H1 (cell line): ENCODE results near the gene RBM44. TPM values are rescaled to one million over a fixed set of nuclear protein-coding genes. Genes with fewer than 3 reads are reported as not detected.

Source experiments
- CTCF ChIA-PET: fragments of 300-600 bp; sonication (Branson Sonifier 250); formaldehyde crosslinking; loops from one replicate; lab custom pipeline; 2021; ENCODE audit not compliant: partially characterized antibody; lab: Charles Lee
- POLR2A ChIA-PET: fragments of 300-600 bp; sonication (Branson Sonifier 250); formaldehyde crosslinking; loops from one replicate; lab custom pipeline; 2021; ENCODE audit warnings: inconsistent platforms; ENCODE audit not compliant: partially characterized antibody; lab: Charles Lee
- DNase-seq, 2 experiments: peaks; one replicate each; pipeline versions ENCODE4 v3.0.0 to v3.0.0-alpha.2; 2010 to 2022; ENCODE audit warnings: low spot score in 2 of 2, low read depth in 1 of 2, mixed read lengths in 1 of 2
- FAIRE-seq: peaks from 2 replicates; lab custom pipeline; 2011; peaks lifted over from hg19 to GRCh38; lab: Jason Lieb, UNC
- H2AFZ ChIP-seq: 2 replicates; pipeline ENCODE4 v1.8.1; 2012; ENCODE audit warnings: low read length, inconsistent platforms
- H2AK5ac ChIP-seq: 2 replicates; pipeline ENCODE4 v1.6.1; 2013; ENCODE audit warnings: low read depth, low read length
- H2BK120ac ChIP-seq: replicated peaks from 2 replicates; pipeline ENCODE3; 2013; ENCODE audit warnings: low read depth, low read length, inconsistent platforms
- H2BK12ac ChIP-seq: 2 replicates; pipeline ENCODE4 v1.6.1; 2013; ENCODE audit warnings: low read depth, low read length
- H2BK15ac ChIP-seq: 2 replicates; pipeline ENCODE4 v1.6.1; 2013; ENCODE audit warnings: low read length
- H2BK20ac ChIP-seq: 2 replicates; pipeline ENCODE4 v1.6.1; 2013; ENCODE audit warnings: low read length
- H2BK5ac ChIP-seq: 2 replicates; pipeline ENCODE4 v1.6.1; 2013; ENCODE audit warnings: low read depth, low read length
- H3K14ac ChIP-seq: 2 replicates; pipeline ENCODE4 v1.6.1; 2013; ENCODE audit warnings: inconsistent platforms; ENCODE audit not compliant: insufficient read length
- H3K18ac ChIP-seq: 2 replicates; pipeline ENCODE4 v1.6.1; 2013; ENCODE audit warnings: low read length; ENCODE audit errors: extremely low read depth
- H3K23ac ChIP-seq: 2 replicates; pipeline ENCODE4 v1.6.1; 2013; ENCODE audit warnings: inconsistent platforms; ENCODE audit not compliant: insufficient read length
- H3K23me2 ChIP-seq: 2 replicates; pipeline ENCODE4 v1.6.1; 2013; ENCODE audit warnings: low read depth, low read length
- H3K27ac ChIP-seq: 2 replicates; pipeline ENCODE4 v1.6.1; 2011; ENCODE audit warnings: low read depth, low read length, inconsistent platforms
- H3K27me3 ChIP-seq, 4 experiments: replicated peaks in 1 of 4; 1 replicate in 1 of 4; 2 replicates in 3 of 4; pipeline versions ENCODE4 v1.6.1 to v1.8.1; 2011 to 2013; ENCODE audit warnings: low read length in 3 of 4, mild to moderate bottlenecking in 3 of 4, inconsistent platforms in 2 of 4, mixed read lengths in 2 of 4, moderate library complexity in 1 of 4; ENCODE audit not compliant: control insufficient read depth in 3 of 4, insufficient read depth in 3 of 4; ENCODE audit errors: extremely low read depth in 1 of 4
- H3K36me3 ChIP-seq, 4 experiments: 2 replicates each; pipeline versions ENCODE4 v1.6.1 to v1.8.1; 2011 to 2013; ENCODE audit warnings: mild to moderate bottlenecking in 4 of 4, low read length in 3 of 4, moderate library complexity in 2 of 4, control low read depth in 1 of 4, inconsistent platforms in 1 of 4; ENCODE audit not compliant: insufficient read depth in 4 of 4, control insufficient read depth in 2 of 4
- H3K4ac ChIP-seq: replicated peaks from 2 replicates; pipeline ENCODE3; 2013; ENCODE audit warnings: low read length, low read depth, mixed read lengths, inconsistent platforms; ENCODE audit not compliant: insufficient read length
- H3K4me1 ChIP-seq, 4 experiments: replicated peaks in 1 of 4; 1 replicate in 1 of 4; 2 replicates in 3 of 4; pipeline versions ENCODE4 v1.6.1 to v1.8.1; 2011 to 2013; ENCODE audit warnings: low read length in 3 of 4, inconsistent platforms in 2 of 4, mixed read lengths in 1 of 4; ENCODE audit not compliant: insufficient read depth in 4 of 4, control insufficient read depth in 3 of 4
- H3K4me2 ChIP-seq, 2 experiments: 2 replicates each; pipeline versions ENCODE4 v1.6.1 to v1.8.1; 2011 to 2013; ENCODE audit warnings: low read depth in 2 of 2, low read length in 2 of 2, control low read depth in 1 of 2, inconsistent platforms in 1 of 2, mild to moderate bottlenecking in 1 of 2; ENCODE audit not compliant: insufficient read depth in 1 of 2
- H3K4me3 ChIP-seq, 4 experiments: fragments of 200-600, 300-600 bp in 1 of 4; sonication (generic), shearing (Covaris generic), sonication (Bioruptor Twin) in 1 of 4; 2 replicates each; pipeline versions ENCODE4 v1.5.1 to v1.8.1; 2011 to 2016; ENCODE audit warnings: low read length in 4 of 4, low read depth in 3 of 4, control low read depth in 2 of 4, inconsistent platforms in 2 of 4, mild to moderate bottlenecking in 2 of 4, mixed read lengths in 1 of 4, moderate library complexity in 1 of 4; ENCODE audit not compliant: insufficient read depth in 2 of 4; ENCODE audit errors: extremely low read depth in 1 of 4
- H3K56ac ChIP-seq: replicated peaks from 2 replicates; pipeline ENCODE3; 2013; ENCODE audit warnings: low read depth, mild to moderate bottlenecking, mixed read lengths, low read length, inconsistent platforms; ENCODE audit not compliant: insufficient read length
- H3K79me1 ChIP-seq: 2 replicates; pipeline ENCODE4 v1.6.1; 2013; ENCODE audit warnings: low read depth, low read length, control low read depth
- H3K79me2 ChIP-seq, 2 experiments: 2 replicates each; pipeline versions ENCODE4 v1.6.1 to v1.8.1; 2012 to 2013; ENCODE audit warnings: low read length in 2 of 2, mild to moderate bottlenecking in 2 of 2, inconsistent platforms in 1 of 2; ENCODE audit not compliant: insufficient read depth in 2 of 2, control insufficient read depth in 1 of 2
- H3K9ac ChIP-seq, 4 experiments: replicated peaks in 1 of 4; 1 replicate in 1 of 4; 2 replicates in 3 of 4; pipeline versions ENCODE4 v1.6.1 to v1.8.1; 2011 to 2013; ENCODE audit warnings: low read depth in 3 of 4, low read length in 3 of 4, control low read depth in 2 of 4, mild to moderate bottlenecking in 2 of 4, moderate library complexity in 2 of 4, inconsistent platforms in 1 of 4; ENCODE audit errors: extremely low read depth in 1 of 4
- H3K9me3 ChIP-seq, 2 experiments: 2 replicates each; pipeline versions ENCODE4 v1.6.1 to v1.8.1; 2012 to 2013; ENCODE audit warnings: mild to moderate bottlenecking in 2 of 2, moderate library complexity in 2 of 2, control low read depth in 1 of 2, inconsistent platforms in 1 of 2, low read depth in 1 of 2, low read length in 1 of 2, mixed read lengths in 1 of 2; ENCODE audit not compliant: insufficient read depth in 2 of 2
- H4K20me1 ChIP-seq, 2 experiments: replicated peaks in 1 of 2; 2 replicates each; pipeline versions ENCODE3 to v1.8.1; 2011 to 2013; ENCODE audit warnings: inconsistent platforms in 2 of 2, low read length in 2 of 2, mild to moderate bottlenecking in 1 of 2; ENCODE audit not compliant: insufficient read depth in 2 of 2, control insufficient read depth in 1 of 2
- H4K5ac ChIP-seq: 2 replicates; pipeline ENCODE4 v1.6.1; 2013; ENCODE audit warnings: low read length, low read depth, mixed read lengths, inconsistent platforms; ENCODE audit not compliant: insufficient read length
- H4K8ac ChIP-seq: 2 replicates; pipeline ENCODE4 v1.8.0; 2013; ENCODE audit warnings: mild to moderate bottlenecking, moderate library complexity, low read length, inconsistent platforms; ENCODE audit not compliant: insufficient read depth; ENCODE audit errors: extremely low read depth
- H4K91ac ChIP-seq: replicated peaks from 2 replicates; pipeline ENCODE3; 2013; ENCODE audit warnings: low read length, mixed read lengths, inconsistent platforms; ENCODE audit not compliant: insufficient read length
- CBX8 ChIP-seq: fragments of 300-800, 300-1000 bp; sonication (generic); IDR thresholded peaks from 2 replicates; pipeline ENCODE4 v1.7.1; 2016; ENCODE audit warnings: low read depth, low read length, borderline replicate concordance
- CEBPB ChIP-seq: IDR thresholded peaks from 2 replicates; pipeline ENCODE4 v1.6.1; 2012; ENCODE audit warnings: low read depth, low read length
- CHD2 ChIP-seq: IDR thresholded peaks from 2 replicates; pipeline ENCODE4 v1.6.1; 2012; ENCODE audit warnings: low read length, improper control_type of control experiment
- EZH2 ChIP-seq: fragments of 200-600 bp; sonication (generic); IDR thresholded peaks from 2 replicates; pipeline ENCODE4 v1.7.1; 2012; ENCODE audit warnings: low read depth, mild to moderate bottlenecking, moderate library complexity, low read length, inconsistent platforms; ENCODE audit not compliant: severe bottlenecking
- GABPA ChIP-seq: IDR thresholded peaks from 2 replicates; pipeline ENCODE4 v1.6.1; 2011; ENCODE audit warnings: mild to moderate bottlenecking, low read length, moderate library complexity, borderline replicate concordance; ENCODE audit not compliant: insufficient read depth
- JUN ChIP-seq: IDR thresholded peaks from 2 replicates; pipeline ENCODE4 v1.6.1; 2011; ENCODE audit warnings: low read depth, mild to moderate bottlenecking, improper control_type of control experiment, low read length
- KDM1A ChIP-seq: fragments of 200-600, 300-600 bp; sonication (generic); IDR thresholded peaks from 2 replicates; pipeline ENCODE4 v1.7.1; 2016; ENCODE audit warnings: mild to moderate bottlenecking, low read length, borderline replicate concordance
- NANOG ChIP-seq: IDR thresholded peaks from 2 replicates; pipeline ENCODE4 v1.6.1; 2011; ENCODE audit warnings: low read length, low read depth, mild to moderate bottlenecking, inconsistent platforms; ENCODE audit not compliant: insufficient read depth, poor library complexity, severe bottlenecking
- RAD21 ChIP-seq, 2 experiments: IDR thresholded peaks in 1 of 2; conservative IDR thresholded peaks in 1 of 2; 2 replicates each; pipeline ENCODE4 v1.6.1; 2011; ENCODE audit warnings: low read depth in 2 of 2, low read length in 2 of 2, improper control_type of control experiment in 1 of 2, inconsistent platforms in 1 of 2, mild to moderate bottlenecking in 1 of 2, moderate library complexity in 1 of 2
- SP1 ChIP-seq: IDR thresholded peaks from 2 replicates; pipeline ENCODE4 v1.6.1; 2011; ENCODE audit warnings: low read depth, low read length
- WGBS, 2 experiments: shearing (Covaris generic) in 1 of 2; methylation state at CpG; one replicate each; pipeline versions ENCODE4 v1.1.6 to v1.1.7; 2013 to 2015; ENCODE audit warnings: low lambda C conversion rate in 2 of 2, mixed read lengths in 2 of 2, inconsistent platforms in 1 of 2, low coverage in 1 of 2, missing lambda C conversion rate in 1 of 2; ENCODE audit not compliant: insufficient replicate concordance in 2 of 2, insufficient coverage in 1 of 2, insufficient read length in 1 of 2; ENCODE audit errors: extremely low coverage in 1 of 2, missing lambda C conversion rate in 1 of 2; 5-methylcytosine and 5-hydroxymethylcytosine counted together
- polyA plus RNA-seq, 7 experiments: library from polyadenylated mRNA; depleted of rRNA in 3 of 7; stranded (reverse) in 5 of 7; unstranded in 2 of 7; fragments of >200 nt in 5 of 7; fragments of 200-250 nt in 2 of 7; gene quantifications; 1 replicate in 5 of 7; 2 replicates in 1 of 7; 4 replicates in 1 of 7; pipeline versions ENCODE4 v1.2.1 to v1.2.3, GENCODE V29; 2011 to 2013; ENCODE audit warnings: missing spikeins in 2 of 7, mixed read lengths in 2 of 7
- total RNA-seq: library from RNA; stranded (reverse); fragmentation: NEBNext Ultra II Directional; extraction: Animal tissue kit (Norgen Biotek cat#: 25700); gene quantifications from 2 replicates; pipeline ENCODE4 v1.2.1, GENCODE V29; 2021
- TF ChIP-seq, protein P1 (sequence below): IDR thresholded peaks from 2 replicates; pipeline ENCODE4 v1.6.1; 2012; ENCODE audit warnings: low read length, inconsistent platforms

The RBM44 gene
- total and polyA plus RNA-seq, 2 of the 8 experiments (the other 6 are each of a cell fraction or from before 2014, with no cell fraction given): 0.12 to 0.43 TPM

DNA sequence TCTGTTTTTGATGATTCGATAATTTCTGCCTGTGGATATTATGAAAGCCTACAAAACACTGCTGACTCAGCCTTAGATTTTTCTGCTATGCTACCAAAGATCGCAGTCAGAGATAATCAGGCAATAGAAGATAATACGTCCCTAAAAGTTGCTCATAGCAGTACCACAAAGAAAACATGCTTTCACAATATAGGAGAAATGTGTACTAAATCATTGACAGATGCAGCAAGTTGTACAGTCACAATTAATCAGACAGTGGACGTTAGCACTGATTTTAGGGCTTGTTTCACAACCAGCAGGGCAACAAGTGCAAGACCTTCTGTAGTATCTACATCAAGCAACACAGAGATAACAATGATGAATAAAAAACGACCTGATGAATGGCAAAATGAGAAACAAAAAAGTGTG, 19.5 kb downstream of the RBM44 start:
- Histone ChIP-seq H2BK12ac (no peak overlapping the region), H3K9ac (no peak overlapping the region), H2BK15ac (no peak overlapping the region), H3K4ac (no peak overlapping the region), H3K79me2 (no peaks in the 10 kb centered on the region), H3K36me3 (no peaks in the 10 kb centered on the region), H3K18ac (no peak overlapping the region), H2BK5ac (no peak overlapping the region), H4K8ac (no peak overlapping the region), H3K27me3 (peaks cover 0 to 1% (median 0%) of the 10 kb centered on the region in 4 experiments; a peak in 2 of 7 replicates), H2AK5ac (no peak overlapping the region), H3K4me3 (no peak overlapping the region), H3K4me1 (no peaks in the 10 kb centered on the region), H4K20me1 (no peaks in the 10 kb centered on the region), H4K5ac (no peak overlapping the region), H3K4me2 (no peak overlapping the region), H3K23ac (no peak overlapping the region), H2AFZ (no peak overlapping the region), H3K79me1 (no peaks in the 10 kb centered on the region), H4K91ac (no peak overlapping the region), H3K14ac (no peak overlapping the region), H3K23me2 (no peaks in the 10 kb centered on the region), H3K27ac (no peak overlapping the region), H3K9me3 (no peaks in the 10 kb centered on the region), H2BK20ac (no peak overlapping the region), H2BK120ac (no peak overlapping the region), H3K56ac (no peak overlapping the region)
- TF ChIP-seq CBX8 (no peak), GABPA (no peak), NANOG (no peak), SP1 (no peak), CEBPB (no peak), CHD2 (no peak), KDM1A (no peak), RAD21 (IDR thresholded peaks at IDR 0.05 in 1 of 2, conservative IDR thresholded peaks at IDR 0.05 in 1 of 2; ENCODE audit: low read depth in 2 of 2, low read length in 2 of 2) (no peak), EZH2 (no peak), JUN (no peak)
- TF ChIP-seq, protein P1, sequence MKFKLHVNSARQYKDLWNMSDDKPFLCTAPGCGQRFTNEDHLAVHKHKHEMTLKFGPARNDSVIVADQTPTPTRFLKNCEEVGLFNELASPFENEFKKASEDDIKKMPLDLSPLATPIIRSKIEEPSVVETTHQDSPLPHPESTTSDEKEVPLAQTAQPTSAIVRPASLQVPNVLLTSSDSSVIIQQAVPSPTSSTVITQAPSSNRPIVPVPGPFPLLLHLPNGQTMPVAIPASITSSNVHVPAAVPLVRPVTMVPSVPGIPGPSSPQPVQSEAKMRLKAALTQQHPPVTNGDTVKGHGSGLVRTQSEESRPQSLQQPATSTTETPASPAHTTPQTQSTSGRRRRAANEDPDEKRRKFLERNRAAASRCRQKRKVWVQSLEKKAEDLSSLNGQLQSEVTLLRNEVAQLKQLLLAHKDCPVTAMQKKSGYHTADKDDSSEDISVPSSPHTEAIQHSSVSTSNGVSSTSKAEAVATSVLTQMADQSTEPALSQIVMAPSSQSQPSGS: no peak
- ChIA-PET POLR2A (no interaction called here), CTCF (no interaction called here)
- DNase-seq (no peak), FAIRE-seq (no peak)
- WGBS, 2 experiments: 90% methylated on average over 5 of the region's 5 CpGs; no CpG with 5 or more reads in 1 of the 2 experiments
